NCI-H2171 treated with DMSO at 0.1 percent for 48 hours (cell line): Measurements from ENCODE around the gene METTL21A.
A peak's percentile ranks its signal among the peaks of the same experiment; 100 is the strongest.
"Not testable (repeated sequence)": the region's sequence is repeated elsewhere in the genome, so short reads cannot be mapped to it uniquely, and the experiment has no call there.

Experiments
- DNase-seq: peaks from one replicate; lab custom pipeline; 2025; lab: John Stamatoyannopoulos, UW

Gene METTL21A

DNA sequence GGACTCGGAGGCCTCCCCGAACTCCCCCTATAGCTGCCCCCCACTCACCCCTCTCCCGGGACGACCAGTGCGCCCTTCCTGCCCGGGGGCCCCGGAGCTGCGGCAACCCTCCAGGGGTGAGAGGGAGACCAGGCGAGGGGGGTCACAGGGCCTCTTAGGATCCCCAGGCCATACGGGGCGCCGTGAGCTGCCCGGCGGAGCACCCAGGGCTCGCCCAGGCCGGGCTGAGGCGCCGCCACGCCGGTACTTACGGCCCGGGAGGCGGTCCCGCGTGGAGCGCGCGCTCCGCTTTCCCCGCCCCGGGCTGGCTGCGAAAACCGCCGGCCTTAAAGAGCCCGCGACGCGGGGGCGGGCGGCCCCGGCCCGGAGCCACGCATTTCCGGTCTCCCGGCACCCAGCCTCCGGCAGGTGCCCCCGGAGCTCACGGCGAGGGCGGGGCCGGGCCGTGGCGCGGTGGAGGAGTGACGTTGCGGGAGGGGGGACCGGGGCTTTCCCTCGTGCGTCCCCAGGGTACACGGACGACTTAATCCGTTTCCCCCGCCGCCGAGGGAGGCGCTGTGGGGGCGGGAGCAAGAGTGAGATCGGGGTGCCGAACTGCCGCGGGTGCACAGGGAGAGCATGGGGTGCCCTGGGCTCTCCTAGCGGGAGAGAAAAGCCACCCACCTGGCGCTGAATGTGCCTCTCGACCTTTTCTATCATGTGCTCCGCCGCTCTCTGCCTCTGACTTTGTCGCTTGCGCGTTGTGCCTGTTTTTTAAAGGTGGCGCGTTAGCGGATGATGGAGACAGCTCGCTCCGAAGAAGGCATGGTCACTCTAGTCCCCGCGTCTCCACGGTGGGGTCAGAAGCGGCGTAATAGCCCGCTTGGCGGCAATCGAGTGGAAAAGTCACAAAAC lies at the start of gene METTL21A:
Gene METTL21A (minus strand): TSS at position 381 of the 894 bp plus-strand sequence. CDS start 1,019 bp downstream, outside the sequence.
- peak; percentile 88 for DNase-seq

DNA sequence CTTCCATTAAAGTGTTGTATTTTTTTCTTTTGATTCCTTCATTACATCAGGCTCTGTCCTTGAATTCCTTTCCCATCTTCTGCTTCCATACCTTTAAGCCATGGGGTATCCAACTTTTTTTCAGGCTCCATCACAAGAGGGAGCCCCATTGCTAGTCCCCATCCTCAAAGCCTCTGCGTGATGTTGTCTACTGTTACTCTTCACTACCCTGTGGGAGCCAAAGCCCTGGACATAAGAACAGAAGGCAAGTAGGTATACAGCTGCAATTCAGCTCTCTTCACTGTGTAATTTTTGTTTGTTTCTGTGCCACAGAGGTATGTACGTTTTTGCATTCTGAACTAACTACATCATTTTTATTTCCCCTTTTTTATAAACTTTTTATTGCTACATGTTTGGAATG lies 49.6 kb upstream of the METTL21A start:
- DNase-seq = no peak

DNA sequence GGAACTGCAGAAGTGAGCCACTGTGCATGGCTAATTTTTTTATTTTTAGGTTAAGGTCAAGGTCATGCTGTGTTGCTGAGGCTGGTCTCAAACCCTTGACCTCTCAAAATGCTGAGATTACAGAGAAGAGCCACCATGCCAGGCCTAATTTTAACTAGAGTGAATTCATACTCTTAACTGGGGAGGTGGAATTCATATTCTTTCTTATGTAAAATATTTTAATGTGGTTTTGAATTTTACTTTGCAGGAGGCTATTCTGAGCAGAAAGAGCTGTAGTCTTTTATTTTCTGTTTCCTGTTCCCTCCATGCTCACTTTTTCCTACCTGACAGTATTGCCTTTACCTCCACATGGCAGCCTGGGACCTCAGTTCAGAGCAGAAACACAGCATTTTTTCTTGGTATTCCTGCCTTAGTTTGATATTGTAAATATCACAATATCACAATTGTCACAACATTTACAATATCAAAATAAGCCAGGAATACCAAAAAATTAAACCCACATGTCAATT lies 49.1 kb upstream of the METTL21A start:
- DNase-seq = no peak

DNA sequence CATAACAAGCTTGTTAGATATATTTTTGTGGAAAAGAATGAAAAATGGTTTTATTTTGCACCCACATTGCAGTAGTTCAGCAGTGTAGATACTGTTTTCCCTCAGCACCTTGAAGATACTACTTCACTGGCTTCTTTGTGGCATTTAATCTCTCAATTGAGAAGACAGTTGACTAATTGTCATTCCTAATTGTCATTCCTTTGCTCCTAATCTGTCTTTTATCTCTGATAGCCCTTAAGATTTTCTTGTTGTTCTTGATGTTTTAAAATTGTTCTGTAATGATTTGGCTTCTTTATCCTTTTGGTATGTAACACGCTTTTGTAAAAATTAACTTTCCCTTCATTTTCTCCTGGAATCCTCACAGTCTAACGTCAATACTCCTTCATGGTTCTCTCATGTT lies 48.2 kb upstream of the METTL21A start:
- DNase-seq = no peak

DNA sequence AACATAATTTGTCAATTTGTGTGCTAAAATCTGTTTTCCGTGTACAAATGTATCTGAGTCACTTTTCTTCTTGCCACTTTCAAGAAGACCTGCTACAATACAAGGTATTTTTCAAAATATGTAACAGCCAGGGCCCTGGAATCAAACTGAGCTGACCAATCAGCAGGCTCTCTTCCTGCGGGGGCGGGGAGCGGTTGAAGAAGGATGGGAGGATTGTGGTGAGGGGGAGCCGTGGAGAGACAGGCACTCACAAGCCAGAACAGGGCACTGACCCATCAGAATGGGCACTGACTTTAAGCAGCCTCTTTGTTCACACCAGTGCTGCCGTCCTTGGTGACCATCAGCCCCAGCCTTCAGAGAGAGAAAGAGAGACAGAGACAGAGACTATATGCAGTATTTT lies 45.7 kb upstream of the METTL21A start:
- DNase-seq = no peak

DNA sequence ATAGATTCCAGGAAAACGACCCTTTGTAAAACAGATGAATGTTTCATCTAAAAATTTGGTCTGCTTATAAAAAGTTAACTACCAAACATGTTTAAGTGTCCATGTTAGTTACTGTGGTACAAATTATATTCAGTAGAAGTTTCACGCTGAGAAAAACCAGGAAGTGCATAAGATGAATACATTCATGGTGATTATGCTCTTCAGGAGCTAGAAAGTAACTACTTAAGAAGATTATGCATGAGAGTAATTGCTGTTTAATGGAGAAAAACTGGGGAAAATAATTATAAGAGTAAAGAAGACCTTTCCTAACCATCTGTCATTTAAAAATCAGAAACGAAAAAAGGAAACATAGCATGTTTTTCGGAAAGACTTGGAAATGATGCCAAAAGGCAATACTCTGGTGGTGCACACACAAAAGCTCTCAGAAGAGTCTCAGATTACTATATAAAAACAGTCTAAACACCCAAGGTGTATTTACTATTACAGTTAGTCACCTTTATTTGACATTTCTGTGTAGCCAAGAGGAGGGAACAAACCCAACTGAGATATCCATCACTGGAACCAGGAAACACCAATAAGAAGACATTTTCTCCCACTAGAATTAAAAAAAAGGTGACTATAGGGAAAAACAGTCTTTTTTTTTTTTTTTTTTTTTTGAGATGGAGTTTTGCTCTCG lies 38.8 kb upstream of the METTL21A start:
- peak; percentile 13 for DNase-seq

DNA sequence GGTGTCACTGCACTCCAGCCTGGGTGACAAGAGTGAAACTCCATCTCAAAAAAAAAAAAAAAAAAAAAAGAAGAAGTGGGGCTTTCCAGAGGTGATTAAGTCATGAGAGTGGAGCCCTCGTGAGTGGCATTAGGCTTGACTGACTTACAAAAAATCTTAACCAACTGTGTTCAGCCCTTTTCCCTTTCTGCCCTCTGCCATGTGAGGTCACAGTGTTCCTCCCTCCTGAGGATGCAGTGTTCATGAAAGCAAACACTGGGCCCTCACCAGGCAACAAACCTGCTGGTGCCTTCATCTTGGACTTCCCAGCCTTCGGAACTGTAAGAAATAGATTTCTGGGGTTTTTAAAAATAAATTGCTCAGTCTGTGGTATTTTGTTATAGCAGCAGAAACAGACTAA lies 37.0 kb upstream of the METTL21A start:
- DNase-seq = no peak

DNA sequence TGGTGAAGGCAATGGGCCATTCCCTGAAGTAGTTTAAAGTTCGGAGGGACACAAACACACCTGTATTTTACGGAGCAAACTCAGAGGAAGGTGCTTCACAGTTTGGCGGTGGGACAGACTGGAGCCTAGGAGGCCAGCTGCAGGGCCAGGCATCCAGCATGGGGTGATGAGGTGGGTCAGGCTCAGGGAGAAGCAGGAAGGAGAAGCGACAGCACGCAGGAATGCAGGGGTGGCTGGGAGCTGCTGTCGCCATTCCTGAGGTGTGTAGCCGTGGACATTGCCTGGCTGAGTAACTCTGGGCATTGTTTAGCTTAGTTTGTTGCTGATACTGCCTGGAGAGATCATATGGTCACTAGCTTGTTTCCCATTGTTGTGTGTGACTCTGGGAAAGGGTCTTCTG lies 35.8 kb upstream of the METTL21A start:
- DNase-seq = no peak

DNA sequence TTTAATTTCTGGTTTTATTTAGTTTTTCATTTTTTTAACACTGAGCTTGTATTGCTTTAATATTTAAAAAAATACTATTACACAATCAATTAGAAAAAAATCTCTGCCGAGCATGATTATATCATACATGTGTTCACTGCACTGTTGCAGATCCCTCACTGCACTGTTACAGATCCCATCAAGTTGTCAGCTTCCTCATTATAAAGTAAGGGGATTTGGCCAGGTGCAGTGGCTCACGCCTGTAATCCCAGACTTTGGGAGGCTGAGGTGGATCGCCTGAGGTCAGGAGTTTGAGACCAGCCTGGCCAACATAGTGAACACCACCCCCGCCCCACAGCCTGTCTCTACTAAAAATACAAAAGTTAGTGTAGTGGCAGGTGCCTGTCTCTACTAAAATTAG lies 33.0 kb upstream of the METTL21A start:
- DNase-seq = no peak

DNA sequence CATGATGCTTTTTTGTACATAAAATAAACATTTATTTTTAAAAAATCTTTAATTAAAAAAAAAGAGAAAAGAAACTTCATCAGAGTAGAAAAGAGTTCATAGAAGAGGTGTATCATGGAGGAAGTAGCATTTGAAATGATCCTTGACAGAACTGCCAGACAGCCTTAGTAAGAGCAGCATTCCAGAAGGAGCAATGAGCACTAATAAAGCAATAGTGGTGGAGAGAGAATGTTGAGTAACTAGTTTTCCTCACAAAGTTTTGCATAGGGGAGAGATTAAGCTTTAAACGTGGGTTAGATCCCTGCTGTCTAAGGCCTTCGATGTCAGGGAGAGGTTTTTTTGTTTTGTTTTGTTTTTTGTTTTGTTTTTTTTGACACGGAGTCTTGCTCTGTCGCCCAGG lies 29.8 kb upstream of the METTL21A start:
- no peak for DNase-seq

DNA sequence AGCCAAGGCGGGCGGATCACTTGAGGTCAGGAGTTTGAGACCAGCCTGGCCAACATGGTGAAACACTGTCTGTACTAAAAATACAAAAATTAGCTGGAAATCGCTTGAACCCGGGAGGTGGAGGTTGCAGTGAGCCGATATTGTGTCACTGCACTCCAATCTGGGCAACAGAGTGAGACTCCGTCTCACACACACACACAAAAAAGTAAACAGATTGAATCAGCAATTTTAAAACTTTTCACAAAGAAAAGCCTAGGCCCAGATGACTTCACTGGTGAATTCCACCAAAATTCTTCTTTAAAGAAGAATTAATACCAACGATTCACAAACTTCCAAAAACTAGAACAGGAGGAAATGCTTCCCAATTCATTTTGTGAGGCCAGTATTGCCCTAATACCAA lies 21.4 kb upstream of the METTL21A start:
- not testable (repeated sequence) for DNase-seq

DNA sequence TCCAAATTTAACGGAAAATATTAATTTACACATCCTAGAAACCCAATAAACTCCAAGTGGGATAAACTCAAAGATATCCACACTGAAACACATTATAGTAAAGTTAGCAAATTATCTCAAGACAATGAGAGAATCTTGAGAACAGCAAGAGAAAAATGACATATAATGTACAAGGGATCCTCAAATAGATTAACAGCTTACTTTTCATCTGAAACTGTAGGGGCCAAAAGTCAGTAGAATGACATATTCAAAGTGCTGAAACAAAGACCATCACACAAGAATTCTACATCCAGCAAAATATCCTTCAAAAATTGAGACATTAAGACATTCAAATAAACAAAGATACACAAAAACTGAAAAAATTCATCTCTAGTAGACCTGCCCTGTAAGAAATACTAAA lies 18.7 kb upstream of the METTL21A start:
- no peak for DNase-seq

DNA sequence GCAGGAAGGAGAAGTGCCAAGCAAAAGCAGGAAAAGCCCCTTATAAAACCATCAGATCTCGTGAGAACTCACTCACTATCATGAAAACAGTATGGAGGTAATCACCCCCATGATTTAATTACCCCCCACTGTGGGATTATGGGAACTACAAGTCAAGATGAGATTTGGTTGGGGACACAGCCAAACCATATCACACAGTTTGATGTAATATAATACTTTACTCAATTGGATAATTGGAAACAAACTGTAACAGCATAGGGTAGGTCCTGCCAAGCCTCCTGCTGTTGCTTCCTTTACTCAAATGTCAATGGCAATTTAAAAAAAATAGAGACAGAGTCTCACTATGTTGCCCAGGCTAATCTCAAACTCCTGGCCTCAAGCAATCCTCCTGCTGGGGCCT lies 15.5 kb upstream of the METTL21A start:
- DNase-seq = peak; percentile 63

DNA sequence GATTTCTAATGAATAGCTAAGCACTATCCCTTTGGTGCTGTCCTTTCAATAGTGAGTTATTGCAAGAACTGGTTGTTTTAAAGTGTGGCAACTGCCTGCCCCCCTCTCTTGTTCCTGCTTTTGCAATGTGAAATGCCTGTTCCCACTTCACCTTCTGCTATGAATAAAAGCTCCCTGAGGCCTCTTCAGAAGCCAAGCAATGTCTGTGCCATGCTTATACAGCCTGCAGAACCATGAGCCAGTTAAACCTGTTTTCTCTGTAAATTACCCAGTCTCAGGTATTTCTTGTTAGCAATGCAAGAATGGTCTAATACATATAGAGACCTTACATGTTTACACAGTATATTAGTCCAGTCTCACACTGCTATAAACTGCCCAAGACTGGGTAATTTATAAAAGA lies 15.0 kb upstream of the METTL21A start:
- DNase-seq = no peak

DNA sequence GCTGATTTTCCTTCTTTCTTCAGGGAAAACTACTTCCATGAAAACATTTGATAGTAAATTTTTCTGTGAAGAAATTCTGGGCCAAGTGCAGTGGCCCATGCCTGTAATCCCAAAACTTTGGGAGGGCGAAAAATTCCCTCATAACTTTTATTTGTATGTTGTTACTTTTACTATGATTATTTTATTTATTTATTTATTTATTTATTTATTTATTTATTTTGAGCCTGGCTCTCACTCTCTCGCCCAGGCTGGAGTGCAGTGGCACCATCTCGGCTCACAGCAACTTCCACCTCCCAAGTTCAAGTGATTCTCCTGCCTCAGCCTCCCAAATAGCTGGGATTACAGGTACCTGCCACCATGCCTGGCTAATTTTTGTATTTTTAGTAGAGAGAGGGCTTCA lies 14.1 kb upstream of the METTL21A start:
- not testable (repeated sequence) for DNase-seq

DNA sequence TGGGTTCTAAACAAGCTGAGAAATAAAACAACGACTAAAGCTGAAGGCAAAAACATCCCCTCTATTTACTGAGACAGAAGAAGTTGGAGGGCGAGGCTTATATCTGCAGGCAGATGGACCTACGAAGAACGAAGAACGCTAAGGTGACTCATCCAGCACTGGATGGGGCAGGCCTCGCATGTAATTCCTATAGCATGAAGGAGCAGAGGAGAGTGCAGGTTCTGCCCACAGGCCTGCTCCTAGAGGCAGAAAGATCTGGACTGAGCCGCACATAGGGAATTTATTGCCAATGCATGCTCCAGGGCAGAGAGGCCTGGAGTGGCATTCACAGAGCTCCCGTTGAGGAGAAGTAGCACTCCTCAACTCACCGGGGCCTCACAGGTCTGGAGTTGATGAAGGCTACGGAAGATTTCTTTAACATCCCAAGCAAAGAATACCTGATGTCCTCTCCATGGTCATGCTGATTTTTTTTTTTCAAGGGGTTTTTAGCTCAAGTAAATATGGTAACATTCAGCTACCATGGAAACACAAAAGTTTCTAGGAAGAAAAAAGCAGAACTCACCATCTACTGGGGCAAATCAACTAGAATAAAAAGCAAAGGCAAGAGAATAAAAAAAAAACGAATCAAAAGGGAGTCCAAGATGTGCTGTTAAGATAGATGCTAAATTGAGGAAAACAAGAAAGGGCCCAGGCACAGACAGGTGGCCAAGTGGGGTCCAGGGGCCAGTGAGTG lies 10.4 kb upstream of the METTL21A start:
- no peak for DNase-seq

DNA sequence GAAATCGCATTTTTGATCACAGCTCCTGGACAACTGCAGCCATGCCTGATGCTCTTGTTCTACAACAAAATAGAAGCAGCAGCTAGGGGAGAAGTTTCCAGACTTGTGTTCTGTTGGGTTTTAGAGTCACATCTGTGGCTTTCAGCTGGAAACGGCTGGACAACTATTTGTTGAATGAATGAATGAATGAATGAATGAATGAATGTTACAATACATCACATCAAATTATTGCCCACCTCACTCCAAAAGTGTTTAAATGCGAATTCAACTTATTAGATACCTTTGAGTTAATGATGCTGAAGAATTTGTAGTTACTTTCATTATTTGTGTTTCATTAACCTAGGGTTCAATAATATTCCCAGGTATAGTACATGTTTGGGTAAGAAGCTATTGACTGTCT lies 8.5 kb upstream of the METTL21A start:
- no peak for DNase-seq

DNA sequence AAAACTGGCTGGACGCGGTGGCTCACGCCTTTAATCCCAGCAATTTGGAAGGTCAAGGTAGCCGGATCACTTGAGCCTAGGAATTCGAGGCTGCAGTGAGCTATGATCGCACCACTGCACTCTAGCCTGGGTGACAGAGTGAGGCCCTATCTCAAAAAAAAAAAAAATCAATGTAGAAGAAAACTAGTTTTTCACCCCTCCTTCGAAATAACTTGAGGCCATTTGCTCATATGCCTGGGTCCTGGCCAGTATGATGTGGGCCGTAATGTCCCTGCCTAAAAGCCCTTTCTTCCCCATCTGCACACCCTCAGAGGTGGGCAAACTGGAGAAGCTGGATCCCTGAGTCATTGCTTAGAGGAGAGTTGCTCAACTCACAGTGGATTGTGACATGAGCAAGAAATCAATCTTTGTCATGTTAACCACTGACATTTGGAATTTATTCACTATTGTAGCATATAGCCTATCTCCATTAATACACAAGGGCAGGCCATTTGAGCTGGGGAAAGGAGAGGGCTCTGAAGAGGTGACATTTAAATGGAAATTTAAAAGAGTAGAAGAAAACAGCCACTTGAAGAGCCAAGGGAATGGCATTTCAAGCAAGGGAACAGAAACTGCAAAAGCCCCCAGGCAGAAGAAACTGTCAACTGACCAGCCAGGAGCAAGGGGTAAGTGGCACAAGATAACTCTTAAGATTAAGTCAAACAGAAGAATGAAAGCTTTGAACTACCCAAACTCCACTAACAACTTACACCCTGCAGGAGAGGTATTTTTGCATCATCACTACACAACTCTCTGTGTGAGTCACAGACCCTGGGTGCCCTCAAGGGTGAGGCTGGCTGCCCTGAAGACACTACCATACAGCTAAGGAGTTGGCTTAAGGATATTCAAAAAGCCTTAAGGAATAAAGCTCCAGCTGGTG lies 7.6 kb upstream of the METTL21A start:
- DNase-seq = no peak

DNA sequence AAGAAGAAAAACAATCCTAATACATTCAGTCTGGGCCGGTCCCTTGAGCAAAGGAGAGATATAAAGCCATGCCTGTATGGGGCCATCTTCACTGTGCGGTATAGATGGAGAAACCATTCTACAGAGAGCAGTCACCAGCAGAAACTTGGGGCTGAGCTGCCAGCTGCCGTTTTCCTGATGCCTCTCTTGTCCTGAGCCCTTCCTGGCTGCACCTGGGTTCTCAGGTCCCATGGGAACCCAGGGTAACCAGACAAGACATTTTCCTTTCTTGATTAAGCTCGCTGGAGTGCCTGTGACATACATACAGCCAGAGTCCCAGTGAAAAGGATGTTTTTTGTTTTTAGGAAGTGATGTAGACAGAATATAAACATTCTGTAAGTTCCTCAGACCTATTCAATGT lies 5.3 kb upstream of the METTL21A start:
- DNase-seq = peak; percentile 92

DNA sequence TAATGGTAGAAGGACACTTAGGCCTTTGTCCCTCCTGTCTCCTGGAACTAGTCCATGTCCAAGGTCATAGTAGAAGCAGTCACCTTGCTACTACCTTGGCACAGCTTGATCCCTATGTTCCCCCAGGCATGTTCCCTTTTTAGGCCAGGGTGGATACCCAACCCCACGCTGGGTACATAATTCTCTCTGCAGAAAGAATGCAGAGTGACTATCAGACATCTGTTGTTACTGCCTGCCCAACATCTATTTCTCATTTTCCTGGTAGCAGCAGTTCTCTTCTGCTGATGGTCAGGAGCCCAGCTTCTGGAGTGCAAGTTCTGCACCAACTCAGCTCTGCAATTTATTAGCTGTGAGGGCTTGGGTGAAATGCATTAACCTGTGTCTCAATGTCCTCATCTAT lies 4.4 kb upstream of the METTL21A start:
- DNase-seq = no peak
